Ishikawa (cell line): ENCODE data around the gene GSTM4.

Experiments used
- CEBPB ChIP-seq: IDR thresholded peaks from 2 replicates; pipeline ENCODE4 v1.6.1; 2012
- CREB1 ChIP-seq: IDR thresholded peaks from 2 replicates; pipeline ENCODE4 v1.6.1; 2012; ENCODE audit warnings: low read depth
- EGR1 ChIP-seq: IDR thresholded peaks from 2 replicates; pipeline ENCODE4 v1.6.1; 2012
- EP300 ChIP-seq: IDR thresholded peaks from 2 replicates; pipeline ENCODE4 v1.6.1; 2012; ENCODE audit warnings: borderline replicate concordance
- FOXM1 ChIP-seq: IDR thresholded peaks from 2 replicates; pipeline ENCODE4 v1.6.1; 2012; ENCODE audit warnings: low read depth, borderline replicate concordance
- MAX ChIP-seq: IDR thresholded peaks from 2 replicates; pipeline ENCODE4 v1.6.1; 2012
- NFIC ChIP-seq: IDR thresholded peaks from 2 replicates; pipeline ENCODE4 v1.6.1; 2012
- RAD21 ChIP-seq: IDR thresholded peaks from 2 replicates; pipeline ENCODE4 v1.6.1; 2012; ENCODE audit warnings: low read depth
- REST ChIP-seq: IDR thresholded peaks from 2 replicates; pipeline ENCODE4 v1.6.1; 2012; ENCODE audit warnings: low read depth, mild to moderate bottlenecking
- TAF1 ChIP-seq: IDR thresholded peaks from 2 replicates; pipeline ENCODE4 v1.6.1; 2012; ENCODE audit warnings: low read depth, mild to moderate bottlenecking
- TCF12 ChIP-seq: IDR thresholded peaks from 2 replicates; pipeline ENCODE4 v1.6.1; 2012; ENCODE audit warnings: low read depth
- TEAD4 ChIP-seq: IDR thresholded peaks from 2 replicates; pipeline ENCODE4 v1.6.1; 2012
- YY1 ChIP-seq: IDR thresholded peaks from 2 replicates; pipeline ENCODE4 v1.6.1; 2012; ENCODE audit warnings: low read depth

GRCh38 chr1:109671067-109671466 lies 15.2 kb downstream of the GSTM4 start:
- TF ChIP-seq EP300 (no peak), MAX (no peak), TAF1 (no peak), REST (no peak), CREB1 (no peak), EGR1 (no peak), RAD21 (no peak), NFIC (no peak), YY1 (no peak), CEBPB (no peak), TCF12 (no peak), TEAD4 (no peak), FOXM1 (no peak)
